Activated CD8-positive, alpha-beta T cell treated with anti-CD3 and anti-CD28 coated beads for 36 hours (primary cell): ENCODE results near the gene APBA3. TPM values are rescaled to one million over a fixed set of nuclear protein-coding genes. Genes with fewer than 3 reads are reported as not detected.

Experiments
- ATAC-seq: fragments of 200-7000 bp; cut with Tn5 transposase; one replicate; pipeline ENCODE4 v1.10.0; 2021; ENCODE audit warnings: mild to moderate bottlenecking, moderate library complexity
- CTCF ChIA-PET: fragments of 350-600 bp; sonication (Branson Sonifier 250); formaldehyde crosslinking; loops from one replicate; lab custom pipeline; 2021; ENCODE audit warnings: antibody characterized with exemption; lab: Charles Lee
- POLR2A ChIA-PET: fragments of 350-600 bp; sonication (Branson Sonifier 250); formaldehyde crosslinking; loops from one replicate; lab custom pipeline; 2021; ENCODE audit warnings: antibody characterized with exemption; lab: Charles Lee
- DNase-seq: peaks from one replicate; pipeline ENCODE4 v3.0.0-alpha.2; 2020
- H3K27ac Mint-ChIP-seq: one replicate; pipeline ENCODE4 v1.8.0; 2021; ENCODE audit warnings: mild to moderate bottlenecking, mixed read lengths
- H3K27me3 Mint-ChIP-seq: one replicate; pipeline ENCODE4 v1.8.0; 2021; ENCODE audit warnings: mixed read lengths
- H3K36me3 Mint-ChIP-seq: one replicate; pipeline ENCODE4 v1.8.0; 2021; ENCODE audit warnings: low read depth, mixed read lengths
- H3K4me1 Mint-ChIP-seq: one replicate; pipeline ENCODE4 v1.8.0; 2021; ENCODE audit warnings: low read depth, mixed read lengths
- H3K4me3 Mint-ChIP-seq: one replicate; pipeline ENCODE4 v1.8.0; 2021; ENCODE audit warnings: mild to moderate bottlenecking, moderate library complexity, mixed read lengths
- H3K9me3 Mint-ChIP-seq: one replicate; pipeline ENCODE4 v1.8.0; 2021; ENCODE audit warnings: mixed read lengths
- CTCF ChIP-seq: fragments of 200-600 bp; IDR thresholded peaks from one replicate; pipeline ENCODE4 v1.8.0; 2022; ENCODE audit warnings: antibody characterized with exemption, mild to moderate bottlenecking
- intact Hi-C: fragments of 100-400 bp; cut with micrococcal nuclease; formaldehyde crosslinking; loops from one replicate; pipeline ENCODE4 v1.10.0; 2022
- total RNA-seq, 2 experiments: library from RNA; stranded (reverse); gene quantifications; one replicate each; pipeline ENCODE4 v1.2.3, GENCODE V29; 2021

Gene APBA3
- 10 to 100 TPM; 28.0 to 29.1 TPM for total RNA-seq

DNA sequence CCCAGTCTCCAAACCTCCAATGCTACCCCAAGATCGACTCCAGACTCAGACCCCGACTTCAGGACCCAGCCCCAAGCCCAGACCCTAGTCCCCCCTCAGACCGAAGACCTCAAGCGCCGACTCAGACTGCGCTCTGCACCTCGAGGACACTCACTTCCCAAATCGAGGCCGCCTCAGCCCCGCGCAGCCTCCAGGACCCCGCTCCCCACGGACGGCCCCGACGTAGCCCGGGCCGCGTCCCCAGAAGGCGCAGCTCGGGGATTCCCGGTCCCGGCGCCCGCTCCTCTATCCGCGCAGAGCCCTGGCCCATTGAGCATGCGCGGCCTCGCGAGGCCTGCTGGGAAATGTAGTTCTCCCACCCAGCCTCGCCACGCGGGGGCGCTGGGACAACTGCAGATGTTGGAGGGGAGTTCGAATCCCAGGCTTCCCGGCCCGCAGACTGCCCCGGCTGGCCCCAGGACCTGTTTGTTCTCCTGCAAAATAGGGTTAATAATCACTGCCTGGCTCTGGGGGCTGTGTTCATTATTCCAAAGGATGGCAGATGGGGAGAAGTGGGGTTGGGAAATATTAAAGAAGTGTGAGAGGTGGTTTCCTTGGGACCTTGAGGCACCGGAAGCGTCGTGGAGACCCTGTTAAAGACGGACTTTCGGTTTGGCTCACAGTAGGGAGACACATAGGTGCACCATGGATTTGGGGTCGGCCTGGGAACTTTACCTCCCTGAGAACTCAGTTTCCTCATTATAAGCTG, at the start of gene APBA3:
Gene APBA3, minus strand, starts transcription at position 311 of the 748 bp plus-strand sequence. CDS start 1,428 bp downstream, outside the sequence.
- H3K4me1 Mint-ChIP-seq = peaks cover 41% of the 10 kb centered on the region
- H3K9me3 Mint-ChIP-seq = no peaks in the 10 kb centered on the region
- peak within 1 kb of the TSS; percentile 99 for H3K27ac Mint-ChIP-seq
- no peaks in the 10 kb centered on the region for H3K27me3 Mint-ChIP-seq
- ATAC-seq = peak; percentile 54
- peak within 1 kb of the TSS; percentile 99 for H3K4me3 Mint-ChIP-seq
- TF ChIP-seq CTCF = peak; percentile 73
- intact Hi-C loops = loop anchor here (10.0 kb wide), 1 partner anchor 53 kb away; no protein-coding TSS in a partner anchor
- DNase-seq = peak; percentile 97
- peaks cover 21% of the 10 kb centered on the region for H3K36me3 Mint-ChIP-seq
- CTCF ChIA-PET = interaction anchor here (0.7 to 6.5 kb wide), 12 partner anchors 19 to 259 kb away, joined by 3 to 39 read pairs (median 4); no protein-coding TSS in a partner anchor
- POLR2A ChIA-PET = interaction anchor here (0.6 to 2.3 kb wide), 7 partner anchors 10 to 227 kb away, joined by 3 to 10 read pairs (median 4); partner anchors contain the start of gene EEF2

DNA sequence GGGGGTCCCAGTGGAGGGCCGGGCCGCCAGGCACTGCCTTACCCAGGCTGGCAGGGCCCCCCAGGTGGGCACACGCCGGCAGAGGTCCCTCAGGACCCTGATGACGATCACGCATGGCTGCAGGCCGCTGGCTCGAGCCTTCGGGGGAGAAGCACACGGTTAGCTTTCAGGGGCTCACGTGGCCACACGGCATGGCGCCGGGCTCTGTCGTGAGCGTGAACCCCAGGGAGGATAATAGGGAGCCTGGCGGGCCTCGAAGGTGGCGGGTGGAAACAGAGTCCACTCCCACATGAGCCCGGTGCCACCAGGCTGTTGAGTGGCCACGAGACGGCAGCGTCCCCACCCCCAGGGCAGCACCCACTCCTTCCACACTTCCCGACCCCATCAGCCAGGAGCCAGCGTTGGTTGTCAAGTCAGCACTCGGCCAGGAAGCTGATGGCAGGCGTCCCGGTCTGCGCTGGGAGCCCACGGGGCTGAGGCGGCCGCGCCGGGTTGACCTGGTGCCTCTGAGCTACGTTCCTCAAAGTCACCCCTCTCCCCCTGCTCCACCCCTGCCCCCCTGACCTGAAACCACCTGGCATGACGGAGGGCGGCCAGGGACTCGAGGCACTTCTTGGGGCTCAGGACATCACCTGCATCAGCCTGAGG, 49.3 kb upstream of the APBA3 start:
- H3K27me3 Mint-ChIP-seq = no peaks in the 10 kb centered on the region
- H3K9me3 Mint-ChIP-seq = peaks cover 4% of the 10 kb centered on the region
- H3K36me3 Mint-ChIP-seq = peaks cover 3% of the 10 kb centered on the region
- intact Hi-C loops = loop anchor here (10.0 kb wide), 1 partner anchor 46 kb away; the partner anchor contains the start of genes APBA3 and MRPL54
- DNase-seq (no peak), ATAC-seq (no peak)
- H3K4me1 Mint-ChIP-seq = peaks cover 56% of the 10 kb centered on the region
- peak overlapping the region; percentile 52 for H3K27ac Mint-ChIP-seq
- H3K4me3 Mint-ChIP-seq = no peak overlapping the region
- TF ChIP-seq CTCF = no peak
- ChIA-PET CTCF (interaction anchor here (2.6 kb wide), 1 partner anchor 11 kb away, joined by 14 read pairs; no protein-coding TSS in a partner anchor), POLR2A (interaction anchor here (2.9 kb wide), 2 partner anchors 24 to 27 kb away, joined by 9 to 15 read pairs; partner anchors contain the start of gene MATK)

DNA sequence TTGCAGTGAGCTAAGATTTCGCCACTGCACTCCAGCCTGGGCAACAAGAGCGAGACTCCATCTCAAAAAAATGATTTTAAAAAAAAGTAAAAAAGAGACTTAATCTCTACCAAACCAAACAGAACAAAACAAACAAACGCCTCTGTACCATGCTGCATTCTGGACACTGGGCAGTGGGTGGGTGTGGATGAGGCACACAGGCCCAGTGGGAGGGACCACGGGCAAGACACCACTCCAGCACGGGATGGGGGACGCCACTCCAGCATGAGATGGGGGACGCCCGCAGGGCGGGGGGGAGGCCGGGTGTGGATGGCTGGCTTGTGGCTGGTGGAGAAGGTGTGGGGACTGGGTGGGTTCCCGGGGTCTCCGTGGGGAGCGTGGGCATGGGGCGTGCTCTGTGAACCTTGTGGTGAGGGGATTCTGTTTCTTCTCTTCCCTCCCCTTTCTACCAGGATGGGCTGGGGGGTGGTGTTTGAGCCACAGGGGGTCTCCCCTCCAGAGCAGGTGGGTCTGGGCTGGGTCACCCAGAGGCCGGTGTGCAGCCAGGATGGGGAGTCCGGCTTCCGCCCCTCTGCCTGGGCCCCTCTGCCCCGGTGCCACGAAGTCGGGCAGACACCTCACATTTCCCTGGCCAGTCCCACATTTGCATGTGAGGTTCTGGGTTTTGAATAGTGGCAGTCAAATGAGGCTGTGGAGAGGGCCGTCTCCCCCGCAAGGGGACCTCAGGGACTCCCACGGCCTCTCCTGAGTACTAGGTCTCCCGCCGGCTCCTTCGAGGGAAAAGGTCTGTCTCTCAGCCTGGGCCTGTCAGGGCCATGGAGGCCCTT, 48.6 kb upstream of the APBA3 start:
- H3K4me1 Mint-ChIP-seq = peaks cover 56% of the 10 kb centered on the region
- ATAC-seq = no peak
- CTCF ChIA-PET = no interaction called here

More for the DNA sequence above, 48.6 kb upstream of the APBA3 start:
- Mint-ChIP-seq H3K27ac (no peak overlapping the region), H3K9me3 (peaks cover 4% of the 10 kb centered on the region), H3K27me3 (no peaks in the 10 kb centered on the region), H3K4me3 (no peak overlapping the region), H3K36me3 (peaks cover 3% of the 10 kb centered on the region)
- DNase-seq = peak; percentile 57
- POLR2A ChIA-PET = no interaction called here
- intact Hi-C loops = loop anchor here (10.0 kb wide), 1 partner anchor 45 kb away; the partner anchor contains the start of genes APBA3 and MRPL54
- no peak for TF ChIP-seq CTCF
